ENCODE measurements around the gene SPTBN4.
A peak's percentile ranks its signal among the peaks of the same experiment; 100 is the strongest.
"Not testable (repeated sequence)": the region's sequence is repeated elsewhere in the genome, so short reads cannot be mapped to it uniquely, and the experiment has no call there.

Gene SPTBN4

DNA sequence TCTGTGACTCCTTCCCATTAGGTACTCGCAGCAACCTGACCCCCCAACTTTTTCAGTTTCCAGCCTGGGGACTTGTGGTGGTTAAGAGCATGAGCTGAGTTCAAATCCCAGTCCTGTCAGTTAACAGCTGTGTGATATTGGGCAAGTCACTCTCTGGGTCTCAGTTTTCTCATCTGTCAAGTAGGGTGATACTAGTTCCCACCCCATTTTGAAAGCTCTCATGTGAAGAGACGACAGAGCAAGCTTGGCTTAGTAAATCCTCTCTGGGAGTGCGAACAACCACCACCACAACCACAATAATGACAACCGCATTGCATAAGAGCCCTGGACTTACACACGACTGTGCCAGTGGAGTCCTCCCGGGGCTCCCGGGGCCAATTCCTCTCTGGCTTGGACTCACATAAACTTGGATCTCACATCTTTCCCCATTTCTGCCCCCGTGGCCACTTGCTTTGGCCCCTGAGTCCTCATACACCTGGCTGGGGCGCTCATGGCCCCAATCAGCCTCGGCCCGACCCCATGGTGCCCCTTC is 1.7 kb upstream of the SPTBN4 start:
- peak; percentile 15 for DNase-seq (ENCODE audit: low spot score)

- DNase-seq (ENCODE audit: low spot score) = peak; percentile 99
Measured at GRCh38 chr19:40465557-40466218, 1.1 kb upstream of the SPTBN4 start, which contains the start of gene BLVRB. Gene BLVRB, minus strand, starts transcription at chr19:40465745. Its CDS starts 57 bp downstream, at chr19:40465688.

- no peak for DNase-seq (ENCODE audit: low spot score)
Measured at GRCh38 chr19:40466219-40466984, 399 bp upstream of the SPTBN4 start.

- no peak for DNase-seq (ENCODE audit: low spot score)
Measured at GRCh38 chr19:40469011-40469410, 2.2 kb downstream of the SPTBN4 start.

DNA sequence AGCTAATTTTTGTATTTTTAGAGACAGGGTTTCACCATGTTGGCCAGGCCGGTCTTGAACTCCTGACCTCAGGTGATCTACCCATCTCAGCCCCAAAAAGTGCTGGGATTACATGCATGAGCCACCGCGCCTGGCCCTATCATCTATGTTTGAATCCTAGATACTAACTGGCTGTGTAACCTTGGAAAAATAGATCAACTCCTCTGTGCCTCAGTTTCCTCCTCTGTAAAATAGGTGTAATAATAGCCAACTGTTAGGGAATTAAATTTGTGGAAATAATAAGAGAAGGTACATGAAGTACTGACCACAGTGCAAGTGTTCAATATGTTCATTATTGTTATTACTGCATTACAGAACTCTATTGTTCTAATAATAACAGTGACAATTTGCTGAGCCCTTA is 4.3 kb downstream of the SPTBN4 start:
- no peak for DNase-seq (ENCODE audit: low spot score)

DNA sequence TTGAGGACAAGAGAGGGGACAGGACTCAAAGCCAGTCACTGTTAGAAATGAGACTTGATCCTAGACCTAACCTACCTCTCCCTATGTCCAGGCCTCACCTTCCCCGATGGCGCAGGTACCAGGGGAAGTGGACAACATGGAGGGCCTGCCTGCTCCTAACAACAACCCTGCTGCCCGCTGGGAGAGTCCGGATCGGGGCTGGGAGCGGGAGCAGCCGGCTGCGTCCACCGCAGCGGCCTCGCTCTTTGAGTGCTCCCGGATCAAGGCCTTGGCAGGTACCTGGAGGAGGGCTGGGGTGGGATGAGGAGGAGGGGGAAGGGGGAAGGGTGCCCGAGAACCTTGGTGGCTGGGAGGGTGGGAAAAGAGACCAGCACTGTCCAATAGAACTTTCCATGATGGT is 5.7 kb downstream of the SPTBN4 start:
- no peak for DNase-seq (ENCODE audit: low spot score)

DNA sequence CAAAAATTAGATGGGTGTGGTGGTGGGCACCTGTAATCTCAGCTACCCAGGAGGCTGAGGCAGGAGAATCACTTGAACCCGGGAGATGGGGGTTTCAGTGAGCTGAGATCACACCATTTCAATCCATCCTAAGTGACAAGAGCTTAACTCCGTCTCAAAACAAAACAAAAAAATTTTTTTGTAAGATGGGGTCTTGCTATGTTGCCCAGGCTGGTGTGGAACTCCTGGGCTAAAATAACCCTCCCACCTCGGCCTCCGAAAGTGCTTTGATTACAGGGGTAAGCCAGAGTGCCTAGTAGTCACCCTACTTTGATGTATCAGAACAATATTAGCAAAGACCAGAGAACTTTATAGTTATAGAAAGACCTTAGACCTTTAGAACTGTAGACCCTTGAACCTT is 7.9 kb downstream of the SPTBN4 start:
- no peak for DNase-seq (ENCODE audit: low spot score)

DNA sequence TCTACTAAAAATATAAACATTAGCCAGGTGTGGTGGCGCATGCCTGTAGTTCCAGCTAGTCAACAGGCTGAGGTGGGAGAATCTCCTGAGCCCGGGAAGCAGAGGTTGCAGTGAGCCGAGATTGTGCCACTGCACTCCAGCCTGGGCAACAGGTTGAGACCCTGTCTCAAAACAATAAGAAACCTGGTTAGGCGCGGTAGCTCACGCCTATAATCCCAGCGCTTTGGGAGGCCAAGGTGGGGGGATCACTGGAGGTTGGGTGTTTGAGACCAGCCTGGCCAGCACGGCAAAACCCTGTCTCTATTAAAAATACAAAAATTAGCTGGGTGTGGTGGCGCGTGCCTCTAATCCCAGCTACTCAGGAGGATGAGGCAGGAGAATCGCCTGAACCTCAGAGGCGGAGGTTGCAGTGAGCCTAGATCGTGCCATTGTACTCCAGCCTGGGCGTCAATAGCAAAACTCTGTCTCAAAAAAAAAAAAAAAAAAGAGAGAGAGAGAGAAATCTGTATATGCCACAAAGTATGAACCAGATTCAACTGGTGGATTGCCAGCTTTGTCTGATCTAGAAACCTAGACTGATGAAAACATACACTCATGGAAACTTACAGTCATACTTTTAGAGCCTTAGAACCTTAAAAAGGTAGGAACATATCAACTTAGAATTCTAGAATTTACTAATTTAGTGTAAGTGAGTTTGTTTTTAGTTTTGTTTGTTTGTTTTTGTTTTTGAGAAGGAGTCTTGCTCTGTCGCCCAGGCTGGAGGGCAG is 9.3 kb downstream of the SPTBN4 start:
- DNase-seq (ENCODE audit: low spot score) = not testable (repeated sequence)

- DNase-seq (ENCODE audit: low spot score) = no peak
Measured at GRCh38 chr19:40486017-40486416, 19.2 kb downstream of the SPTBN4 start.

DNA sequence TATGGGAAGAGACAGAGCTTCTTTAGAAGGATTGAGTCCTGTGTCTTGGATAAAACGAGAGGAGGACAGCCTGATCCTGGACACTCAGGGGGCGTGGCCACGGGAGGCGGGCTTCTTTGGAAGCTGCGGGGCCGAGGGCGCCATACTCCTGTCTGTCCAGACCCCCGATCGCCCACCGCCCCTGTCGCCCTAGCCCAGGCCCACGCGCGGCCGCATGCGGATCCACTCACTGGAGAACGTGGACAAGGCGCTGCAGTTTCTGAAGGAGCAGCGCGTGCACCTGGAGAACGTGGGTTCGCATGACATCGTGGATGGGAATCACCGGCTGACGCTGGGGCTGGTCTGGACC is 23.1 kb downstream of the SPTBN4 start:
- no peak for DNase-seq (ENCODE audit: low spot score)

DNA sequence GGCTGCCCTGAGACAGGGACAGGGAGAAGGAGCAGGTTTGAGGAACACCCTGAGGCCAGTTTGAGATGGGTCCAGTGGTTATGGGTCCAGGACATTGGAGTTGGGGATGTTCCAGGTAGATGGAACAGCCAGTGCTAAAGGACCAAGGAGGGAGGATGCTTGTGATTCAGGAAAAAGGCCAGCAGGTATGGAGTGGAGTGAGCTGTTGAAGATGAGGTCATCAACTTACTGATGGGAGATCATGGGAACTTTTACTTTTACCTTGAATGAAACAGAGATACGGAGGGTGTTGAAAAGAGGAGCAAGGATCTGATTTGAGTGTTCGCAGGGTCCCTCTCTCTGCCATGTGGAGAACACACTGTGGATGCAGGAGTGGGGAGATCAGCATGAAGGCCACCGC is 25.5 kb downstream of the SPTBN4 start:
- DNase-seq (ENCODE audit: low spot score) = no peak

DNA sequence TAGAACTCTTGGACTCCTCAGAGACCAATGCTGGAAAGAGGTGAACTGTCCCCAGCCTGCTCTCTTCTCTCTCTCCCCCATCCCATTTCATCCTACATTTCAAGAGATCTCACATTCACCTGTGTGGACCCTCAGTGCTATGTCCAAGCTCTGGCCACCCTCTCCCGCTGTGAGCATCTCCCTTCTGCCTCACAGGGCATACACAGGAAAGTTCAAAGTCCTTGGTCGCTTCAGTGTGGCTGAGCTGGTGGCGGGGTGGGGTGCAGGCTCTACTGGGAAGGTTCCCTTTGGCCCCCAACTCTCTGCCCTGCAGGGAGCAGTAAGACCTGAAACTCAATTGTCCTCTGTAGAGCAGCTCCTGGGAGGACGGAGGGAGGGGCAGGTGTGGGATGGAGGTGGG is 27.0 kb downstream of the SPTBN4 start:
- DNase-seq (ENCODE audit: low spot score) = no peak

DNA sequence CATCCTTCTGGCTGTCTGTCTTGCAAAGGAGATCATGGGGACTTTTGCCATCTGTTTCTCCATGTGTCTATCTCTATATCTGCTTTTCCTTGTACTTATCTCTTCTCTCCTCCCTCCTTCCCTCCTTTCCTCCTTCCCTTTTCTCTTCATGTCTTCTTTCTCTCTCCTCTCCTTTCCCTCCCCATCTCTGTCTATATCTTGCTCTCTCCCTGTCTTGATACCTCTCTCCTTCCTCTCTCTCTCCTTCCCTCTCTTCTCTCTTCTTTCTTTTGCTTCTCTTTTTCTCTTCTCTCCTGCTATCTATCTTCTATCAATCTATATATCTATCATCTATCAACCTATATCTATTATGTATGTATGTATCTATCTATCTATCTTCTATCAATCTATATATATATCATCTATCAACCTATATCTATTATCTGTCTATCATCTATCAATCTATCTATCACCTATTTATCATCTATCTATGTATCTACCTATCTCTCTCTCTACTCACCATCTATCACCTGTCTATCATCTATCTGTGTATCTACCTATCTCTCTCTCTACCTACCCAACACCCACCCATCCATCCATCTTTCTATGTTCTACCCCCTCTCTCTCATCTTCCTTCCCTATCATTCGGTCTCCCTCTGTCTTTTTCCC is 27.5 kb downstream of the SPTBN4 start:
- DNase-seq (ENCODE audit: low spot score) = no peak

- no peak for DNase-seq (ENCODE audit: low spot score)
Measured at GRCh38 chr19:40497214-40497613, 30.4 kb downstream of the SPTBN4 start.

DNA sequence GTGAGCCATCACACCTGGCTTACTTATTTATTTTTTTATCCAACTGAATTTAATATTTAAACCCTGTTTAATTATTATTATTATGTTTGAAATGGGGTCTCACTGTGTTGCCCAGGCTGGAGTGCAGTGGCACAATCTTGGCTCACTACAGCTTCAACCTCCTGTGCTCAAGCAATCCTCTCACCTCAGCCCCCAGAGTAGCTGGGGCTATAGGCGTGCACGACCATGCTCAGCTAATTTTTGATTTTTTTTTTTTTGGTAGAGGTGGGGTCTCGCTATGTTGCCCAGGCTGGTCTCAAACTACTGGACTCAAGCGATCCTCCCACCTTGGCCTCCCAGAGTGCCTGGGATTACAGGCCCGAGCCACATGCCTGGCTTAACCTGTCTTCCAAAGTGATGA is 32.5 kb downstream of the SPTBN4 start:
- DNase-seq (ENCODE audit: low spot score) = no peak

DNA sequence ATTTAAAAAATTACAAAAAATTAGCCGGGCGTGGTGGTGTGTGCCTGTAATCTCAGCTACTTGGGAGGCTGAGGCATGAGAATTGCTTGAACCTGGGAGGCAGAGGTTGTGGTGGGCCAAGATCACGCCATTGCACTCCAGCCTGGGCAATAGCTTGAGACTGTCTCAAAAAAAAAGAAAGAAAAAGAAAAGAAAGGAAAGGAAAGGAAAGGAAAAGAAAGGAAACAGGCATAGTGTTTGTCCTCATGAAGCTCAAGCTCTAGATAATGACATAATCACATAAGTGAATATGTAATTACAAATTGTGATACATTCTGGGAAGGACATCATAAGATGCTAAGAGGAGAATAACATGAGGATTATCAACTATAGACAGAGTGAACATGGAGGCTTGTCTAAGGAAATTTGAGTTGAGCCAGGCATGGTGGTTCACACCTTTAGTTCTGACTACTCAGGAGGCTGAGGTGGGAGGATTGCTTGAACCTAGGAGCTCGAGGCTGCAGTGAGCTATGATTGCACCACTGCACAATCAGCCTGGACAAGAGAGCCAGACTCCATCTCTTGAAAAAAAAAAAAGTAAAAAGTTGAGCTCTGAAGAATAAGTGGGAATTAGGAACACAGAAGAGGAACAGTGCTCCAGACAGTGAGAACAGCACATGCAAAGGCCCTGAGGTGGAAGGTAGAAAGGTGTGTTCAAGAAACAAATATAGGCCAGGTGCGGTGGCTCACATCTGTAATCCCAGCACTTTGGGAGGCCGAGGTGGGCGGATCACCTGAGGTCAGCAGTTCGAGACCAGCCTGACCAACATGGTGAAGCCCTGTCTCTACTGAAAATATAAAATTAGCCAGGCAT is 34.1 kb downstream of the SPTBN4 start:
- DNase-seq (ENCODE audit: low spot score) = not testable (repeated sequence)

- DNase-seq (ENCODE audit: low spot score) = no peak
Measured at GRCh38 chr19:40501599-40501998, 34.8 kb downstream of the SPTBN4 start.

- DNase-seq (ENCODE audit: low spot score) = no peak
Measured at GRCh38 chr19:40502081-40502480, 35.3 kb downstream of the SPTBN4 start.

DNA sequence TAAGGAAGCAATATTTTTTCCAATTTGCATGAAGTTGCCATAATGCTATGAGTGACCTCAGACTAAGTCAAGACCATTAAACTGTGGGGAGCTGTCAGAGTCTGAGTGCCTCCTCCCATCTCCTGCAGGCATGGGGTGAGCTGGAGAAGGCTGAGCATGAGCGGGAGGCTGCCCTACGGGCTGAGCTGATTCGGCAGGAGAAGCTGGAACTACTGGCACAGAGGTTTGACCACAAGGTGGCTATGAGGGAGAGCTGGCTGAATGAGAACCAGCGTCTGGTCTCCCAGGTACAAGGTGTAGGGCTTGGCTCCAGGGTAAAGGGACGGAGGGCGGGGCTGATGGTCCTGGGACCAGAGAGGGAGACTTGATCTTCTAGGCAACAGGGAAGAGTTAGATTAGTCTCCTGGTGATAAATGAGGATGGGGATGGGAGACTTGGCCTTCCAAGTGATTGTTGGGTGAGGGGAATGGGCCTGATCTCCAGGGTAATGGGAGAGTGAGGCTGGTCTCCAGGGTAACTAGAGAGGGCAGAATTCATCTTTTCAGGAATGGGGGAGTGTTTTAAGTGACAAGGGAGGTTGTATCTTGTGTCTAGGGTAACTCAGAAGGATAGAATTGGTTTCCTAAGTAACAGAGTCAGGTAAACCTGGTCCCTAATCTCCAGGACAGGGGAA is 36.0 kb downstream of the SPTBN4 start:
- no peak for DNase-seq (ENCODE audit: low spot score)

DNA sequence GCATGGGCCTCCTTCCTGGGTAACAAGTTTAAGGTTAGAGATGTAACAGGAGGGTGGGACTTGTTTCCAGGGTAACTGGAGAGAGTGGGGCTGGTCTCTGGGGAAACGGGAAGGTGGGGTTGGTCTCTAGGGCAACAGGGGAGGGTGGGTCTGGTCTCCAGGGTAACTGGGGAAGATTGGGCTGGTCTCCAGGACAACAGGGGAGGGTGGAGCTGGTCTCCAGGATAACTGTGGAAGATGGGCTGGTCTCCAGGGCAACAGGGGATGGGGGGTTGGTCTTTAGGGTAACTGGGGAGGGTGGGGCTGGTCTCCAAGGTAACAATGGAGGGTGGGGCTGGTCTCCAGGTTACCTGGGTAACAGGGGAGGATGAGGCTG is 36.5 kb downstream of the SPTBN4 start:
- no peak for DNase-seq (ENCODE audit: low spot score)

- DNase-seq (ENCODE audit: low spot score) = no peak
Measured at GRCh38 chr19:40506099-40506498, 39.3 kb downstream of the SPTBN4 start.

Measured in kidney capillary endothelial cell (primary cell).